Measurements from ENCODE around the gene STMN3.

DNA sequence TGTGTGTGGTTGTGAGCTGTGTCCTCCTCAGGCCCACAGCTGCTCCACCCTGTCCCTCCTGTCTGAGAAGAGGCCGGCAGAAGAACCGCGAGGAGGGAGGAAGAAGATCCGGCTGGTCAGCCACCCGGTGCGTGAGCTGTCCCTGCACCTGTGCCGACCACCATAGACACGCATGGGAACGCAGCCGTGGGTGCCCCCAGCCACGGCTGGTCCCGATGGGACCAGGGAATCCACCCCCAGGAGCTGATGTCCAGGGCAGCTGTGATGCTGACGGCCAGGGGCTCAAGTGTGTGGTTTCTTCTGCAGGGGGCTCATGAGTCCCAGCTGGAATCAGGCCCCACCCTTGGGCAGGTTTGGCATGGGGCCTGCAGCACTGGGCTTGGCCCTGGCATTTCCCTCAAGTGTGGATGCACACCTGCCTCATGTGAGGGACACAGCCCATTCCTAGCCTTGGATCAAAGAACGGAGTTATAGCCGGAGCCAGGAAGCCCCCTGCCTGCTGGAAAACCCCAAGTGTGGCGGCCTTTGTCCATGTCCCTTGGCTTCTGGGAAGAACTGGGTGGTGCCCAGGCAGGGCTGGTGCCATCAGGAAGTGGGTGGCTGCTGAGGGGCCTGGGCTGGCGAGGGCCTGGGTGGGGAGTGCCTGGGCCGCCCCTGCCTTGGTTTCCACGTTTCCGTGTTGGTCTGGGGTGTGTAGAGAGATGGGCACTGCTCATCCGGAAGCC is 38.6 kb upstream of the STMN3 start:
- TF ChIP-seq POLR2AphosphoS5 (IDR thresholded peaks at IDR 0.05; ENCODE audit: low read depth, low read length) (no peak), TAF1 (IDR thresholded peaks at IDR 0.05; ENCODE audit: borderline replicate concordance, low read depth, low read length) (no peak), JUND (IDR thresholded peaks at IDR 0.05) (no peak), EZH2phosphoT487 (IDR thresholded peaks at IDR 0.05; ENCODE audit: borderline replicate concordance, low read depth) (no peak), GABPA (IDR thresholded peaks at IDR 0.05; ENCODE audit: low read depth) (no peak), MEF2A (IDR thresholded peaks at IDR 0.05; ENCODE audit: borderline replicate concordance, low read depth) (no peak), RCOR1 (IDR thresholded peaks at IDR 0.05; ENCODE audit: low read length) (no peak)
- TF ChIP-seq, protein P1, sequence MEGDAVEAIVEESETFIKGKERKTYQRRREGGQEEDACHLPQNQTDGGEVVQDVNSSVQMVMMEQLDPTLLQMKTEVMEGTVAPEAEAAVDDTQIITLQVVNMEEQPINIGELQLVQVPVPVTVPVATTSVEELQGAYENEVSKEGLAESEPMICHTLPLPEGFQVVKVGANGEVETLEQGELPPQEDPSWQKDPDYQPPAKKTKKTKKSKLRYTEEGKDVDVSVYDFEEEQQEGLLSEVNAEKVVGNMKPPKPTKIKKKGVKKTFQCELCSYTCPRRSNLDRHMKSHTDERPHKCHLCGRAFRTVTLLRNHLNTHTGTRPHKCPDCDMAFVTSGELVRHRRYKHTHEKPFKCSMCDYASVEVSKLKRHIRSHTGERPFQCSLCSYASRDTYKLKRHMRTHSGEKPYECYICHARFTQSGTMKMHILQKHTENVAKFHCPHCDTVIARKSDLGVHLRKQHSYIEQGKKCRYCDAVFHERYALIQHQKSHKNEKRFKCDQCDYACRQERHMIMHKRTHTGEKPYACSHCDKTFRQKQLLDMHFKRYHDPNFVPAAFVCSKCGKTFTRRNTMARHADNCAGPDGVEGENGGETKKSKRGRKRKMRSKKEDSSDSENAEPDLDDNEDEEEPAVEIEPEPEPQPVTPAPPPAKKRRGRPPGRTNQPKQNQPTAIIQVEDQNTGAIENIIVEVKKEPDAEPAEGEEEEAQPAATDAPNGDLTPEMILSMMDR (IDR thresholded peaks at IDR 0.05) = no peak
- TF ChIP-seq, protein P2, sequence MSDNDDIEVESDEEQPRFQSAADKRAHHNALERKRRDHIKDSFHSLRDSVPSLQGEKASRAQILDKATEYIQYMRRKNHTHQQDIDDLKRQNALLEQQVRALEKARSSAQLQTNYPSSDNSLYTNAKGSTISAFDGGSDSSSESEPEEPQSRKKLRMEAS (IDR thresholded peaks at IDR 0.05; ENCODE audit: low read depth) = no peak
